Activated CD4-positive, alpha-beta T cell treated with anti-CD3 and anti-CD28 coated beads, Interleukin-2, amount 50 U/mL, for 4 hours (primary cell): ENCODE results near the gene EHD1.
A peak's percentile ranks its signal among the peaks of the same experiment; 100 is the strongest.
"Not testable (repeated sequence)": the region's sequence is repeated elsewhere in the genome, so short reads cannot be mapped to it uniquely, and the experiment has no call there.

ENCODE experiments used
- DNase-seq, 2 experiments: peaks; one replicate each; pipeline ENCODE4 v3.0.0-alpha.2; 2020

Gene EHD1

GRCh38 chr11:64855596-64856304 lies 22.7 kb downstream of the EHD1 start:
- no peak for DNase-seq

GRCh38 chr11:64854534-64855502 lies 23.6 kb downstream of the EHD1 start:
- peak in 1 of 2 experiments; percentile 49 for DNase-seq

GRCh38 chr11:64854157-64854533 lies 24.3 kb downstream of the EHD1 start:
- no peak for DNase-seq

GRCh38 chr11:64853709-64854108 lies 24.7 kb downstream of the EHD1 start:
- DNase-seq, result no peak

- no peak for DNase-seq
Measured at GRCh38 chr11:64852804-64853509, 25.5 kb downstream of the EHD1 start.

GRCh38 chr11:64851831-64852351 lies 26.5 kb downstream of the EHD1 start:
- DNase-seq, result no peak

GRCh38 chr11:64850979-64851567 lies 27.3 kb downstream of the EHD1 start:
- DNase-seq, result no peak

- DNase-seq, result no peak
Measured at GRCh38 chr11:64849598-64850356, 28.6 kb downstream of the EHD1 start.

GRCh38 chr11:64848826-64849597 lies 29.4 kb downstream of the EHD1 start:
- no peak for DNase-seq

GRCh38 chr11:64848214-64848825 lies 30.1 kb downstream of the EHD1 start:
- no peak for DNase-seq

GRCh38 chr11:64846998-64847666 lies 31.3 kb downstream of the EHD1 start:
- peak; percentile 91 to 93 for DNase-seq

GRCh38 chr11:64845776-64846129 lies 32.7 kb downstream of the EHD1 start:
- DNase-seq, result not testable (repeated sequence)

GRCh38 chr11:64845129-64845775 lies 33.2 kb downstream of the EHD1 start:
- no peak for DNase-seq

GRCh38 chr11:64844330-64845128 lies 33.9 kb downstream of the EHD1 start, which contains the start of gene CDC42BPG:
TSS of gene CDC42BPG (minus strand) at chr11:64844653. CDS start at chr11:64844569, 84 bp downstream.
- peak in 1 of 2 experiments; percentile 52 for DNase-seq

- no peak for DNase-seq
Measured at GRCh38 chr11:64843686-64844329, 34.6 kb downstream of the EHD1 start.

- DNase-seq, result no peak
Measured at GRCh38 chr11:64842851-64843685, 35.4 kb downstream of the EHD1 start.

GRCh38 chr11:64842366-64842759 lies 36.1 kb downstream of the EHD1 start:
- no peak for DNase-seq
